ENCODE measurements around the gene STARD13.

Gene STARD13

DNA sequence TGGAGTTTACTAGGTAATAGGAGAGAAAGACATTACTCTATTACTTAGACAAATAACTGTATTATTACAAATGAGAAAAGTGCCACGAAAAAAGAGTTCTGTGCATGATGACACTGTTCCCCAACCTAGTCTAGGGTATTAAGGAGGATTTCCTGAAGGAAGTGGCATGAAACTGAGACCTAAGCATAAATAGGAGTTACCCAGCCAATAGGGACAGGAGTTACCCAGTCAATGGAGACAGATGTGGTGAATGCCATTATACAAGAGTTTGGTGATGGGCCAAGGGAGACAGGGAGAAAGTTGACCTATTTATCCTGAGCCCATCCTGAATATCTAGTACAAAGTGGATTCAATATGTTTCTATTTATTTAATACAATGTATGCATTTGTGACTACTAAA is 203.9 kb downstream of the STARD13 start:
- no peak for DNase-seq (ENCODE audit: low spot score)

DNA sequence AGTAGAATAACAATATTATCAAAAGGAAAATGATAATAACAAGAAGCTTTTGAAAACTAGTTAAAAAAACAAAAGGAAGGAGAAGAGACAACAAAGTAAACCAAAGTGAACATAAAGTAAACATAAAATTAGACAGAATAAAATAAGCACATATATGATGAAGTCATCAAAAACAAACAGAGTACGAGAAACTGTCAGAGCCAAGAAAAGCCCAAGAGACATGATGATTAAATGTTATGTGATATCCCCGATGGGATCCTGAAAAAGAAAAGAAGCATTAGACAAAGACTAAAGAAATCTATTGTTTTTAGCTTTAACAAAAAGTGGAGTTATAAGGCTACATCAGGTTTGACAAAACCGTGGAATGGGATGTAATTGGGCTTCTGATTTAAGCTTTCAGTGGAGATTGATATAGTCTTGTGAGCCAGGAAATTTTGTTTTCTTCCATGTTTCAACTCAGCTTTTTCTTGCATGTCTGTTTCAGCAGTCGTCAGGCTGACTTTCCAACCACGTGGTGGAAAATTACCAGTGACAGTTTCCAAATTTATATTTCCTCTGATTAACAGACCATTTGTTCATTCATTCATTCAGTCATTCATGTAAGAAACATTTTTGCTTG is 204.5 kb downstream of the STARD13 start:
- no peak for DNase-seq (ENCODE audit: low spot score)

DNA sequence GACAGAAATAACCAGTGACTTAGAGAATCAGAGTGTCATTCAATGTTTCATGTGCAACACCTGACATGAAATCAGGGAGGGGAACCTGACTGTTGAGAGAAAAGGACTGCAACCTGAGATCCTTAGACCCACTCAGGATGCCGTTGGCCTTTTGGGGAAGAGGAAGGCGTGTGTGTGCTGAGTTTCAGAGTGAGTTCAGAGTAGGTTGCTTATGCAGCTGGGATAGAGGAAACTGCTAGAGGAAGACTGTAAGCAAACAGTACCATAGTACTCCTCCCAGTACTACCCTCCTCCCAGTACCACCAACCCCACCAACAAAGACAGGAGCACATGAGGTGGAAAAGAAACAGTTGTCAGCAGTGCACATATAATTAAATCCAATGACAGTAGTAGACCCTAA is 205.6 kb downstream of the STARD13 start:
- no peak for DNase-seq (ENCODE audit: low spot score)

DNA sequence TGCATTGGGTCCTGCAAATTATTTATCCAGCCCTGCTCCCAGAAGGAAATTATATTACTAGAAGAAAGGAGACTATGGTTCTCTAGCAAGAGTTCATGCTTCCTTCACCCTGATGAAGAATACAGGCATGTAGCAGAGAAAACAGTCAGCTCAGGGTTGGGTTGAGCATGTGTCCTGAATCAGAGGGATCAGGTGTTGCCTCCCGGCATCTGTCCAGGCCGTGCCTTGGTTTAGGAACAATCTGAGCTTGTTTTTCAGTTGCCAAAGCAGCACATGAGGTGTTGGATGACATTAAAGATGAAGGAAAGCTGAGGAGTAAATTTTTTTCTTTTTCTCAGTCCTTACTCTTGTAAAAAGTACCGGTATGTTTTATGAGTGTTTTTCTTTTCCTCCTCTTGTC is 207.3 kb downstream of the STARD13 start:
- DNase-seq (ENCODE audit: low spot score), result no peak

DNA sequence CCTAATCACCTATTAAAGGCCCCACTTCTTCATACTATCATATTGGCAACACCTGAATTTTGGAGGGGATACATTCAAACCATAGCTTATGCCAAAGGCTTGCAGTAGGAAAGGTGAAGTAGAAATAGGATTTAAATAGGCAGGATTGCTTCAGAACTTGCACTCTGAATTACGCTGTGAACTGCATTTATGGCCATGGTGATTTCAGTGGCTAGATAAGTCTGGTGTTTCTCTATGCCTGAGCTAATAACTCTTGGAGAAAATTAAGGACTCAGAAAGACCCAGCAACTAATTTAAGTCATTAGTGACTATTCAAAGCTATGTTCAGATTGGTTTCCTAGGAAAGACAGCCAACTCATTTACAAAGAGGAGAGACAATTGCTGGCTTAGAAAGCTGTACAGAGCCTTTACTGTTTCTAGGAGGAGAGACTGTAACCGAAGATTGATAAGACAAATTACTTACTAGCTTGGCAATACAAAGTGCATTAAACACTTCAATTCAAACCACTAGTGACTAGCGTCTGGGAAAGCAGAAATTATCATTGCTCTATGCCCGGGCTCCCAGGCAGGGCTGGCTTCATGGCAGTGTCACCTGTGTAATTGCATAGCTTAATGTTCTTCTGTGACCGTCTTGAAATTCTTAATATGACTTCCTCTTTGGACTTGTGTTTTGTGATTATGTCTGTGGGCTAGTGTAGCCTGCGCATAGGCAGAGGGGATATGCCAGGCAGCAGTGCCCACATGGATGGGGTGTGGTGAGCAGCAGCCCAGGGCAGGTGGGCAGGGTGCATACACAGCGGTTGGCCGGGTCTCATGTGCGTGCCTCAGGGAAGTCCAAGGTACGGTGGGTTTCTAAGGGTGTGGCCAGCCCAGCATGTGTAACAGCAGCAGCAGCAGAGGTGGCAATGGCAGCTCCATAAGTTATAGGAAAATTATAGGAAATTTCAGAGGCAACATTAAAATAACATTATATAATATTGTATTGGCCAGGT is 209.3 kb downstream of the STARD13 start:
- DNase-seq (ENCODE audit: low spot score), result no peak

DNA sequence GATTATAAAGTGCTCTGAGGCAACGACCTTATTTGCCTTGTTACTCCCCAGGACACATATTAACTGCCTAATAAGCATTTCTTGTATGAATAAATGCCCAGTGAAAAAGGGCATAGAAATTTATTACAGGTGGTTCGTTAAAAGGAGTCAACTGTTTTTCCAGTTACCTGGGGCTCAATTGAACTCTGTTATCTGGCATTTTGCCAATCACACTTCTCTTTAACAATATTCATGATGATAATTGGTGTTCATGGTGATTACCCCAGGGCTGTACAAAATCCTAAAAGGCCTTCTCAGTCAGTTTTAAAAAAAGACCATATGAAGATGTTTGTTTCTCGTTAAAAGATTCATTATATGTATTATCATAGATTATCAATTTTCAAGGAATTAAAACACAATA is 212.2 kb downstream of the STARD13 start:
- DNase-seq (ENCODE audit: low spot score), result no peak

DNA sequence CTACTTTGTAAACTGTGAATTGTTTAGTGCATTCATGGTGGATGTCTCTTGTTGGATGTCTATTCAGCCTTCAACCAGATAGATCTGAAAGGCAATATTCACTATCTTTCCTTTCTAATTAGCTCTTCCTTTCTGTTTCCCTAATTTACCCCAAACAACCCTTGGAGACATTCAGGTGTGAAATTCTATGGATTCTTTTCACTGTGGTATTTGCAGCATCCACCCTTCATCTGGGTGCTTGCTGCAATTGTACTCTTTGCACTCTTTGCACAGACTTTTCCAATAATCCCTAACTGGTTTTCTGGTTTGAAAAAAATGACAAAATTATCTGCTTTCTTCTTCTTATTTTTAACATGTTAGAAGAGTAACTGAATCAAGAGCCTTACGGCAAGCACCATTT is 212.8 kb downstream of the STARD13 start:
- DNase-seq (ENCODE audit: low spot score), result no peak

DNA sequence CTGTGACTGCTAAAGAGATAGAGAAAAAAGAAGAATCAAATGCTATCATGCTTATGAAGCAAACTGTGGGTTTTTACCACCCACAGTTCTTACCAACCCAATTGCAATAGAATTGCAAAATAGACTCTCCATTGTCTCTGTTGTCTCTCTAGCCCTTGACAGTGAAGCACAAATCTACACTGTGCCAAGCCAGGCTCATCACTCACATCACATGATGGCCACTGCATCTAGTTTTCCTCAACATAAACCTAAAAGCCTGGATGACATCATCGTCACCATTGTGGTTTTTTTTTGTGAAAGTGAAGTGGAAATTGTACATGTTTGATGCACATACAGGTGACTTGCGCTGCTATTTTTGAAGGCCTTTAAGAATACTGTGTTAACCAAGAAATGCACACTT is 213.3 kb downstream of the STARD13 start:
- no peak for DNase-seq (ENCODE audit: low spot score)

DNA sequence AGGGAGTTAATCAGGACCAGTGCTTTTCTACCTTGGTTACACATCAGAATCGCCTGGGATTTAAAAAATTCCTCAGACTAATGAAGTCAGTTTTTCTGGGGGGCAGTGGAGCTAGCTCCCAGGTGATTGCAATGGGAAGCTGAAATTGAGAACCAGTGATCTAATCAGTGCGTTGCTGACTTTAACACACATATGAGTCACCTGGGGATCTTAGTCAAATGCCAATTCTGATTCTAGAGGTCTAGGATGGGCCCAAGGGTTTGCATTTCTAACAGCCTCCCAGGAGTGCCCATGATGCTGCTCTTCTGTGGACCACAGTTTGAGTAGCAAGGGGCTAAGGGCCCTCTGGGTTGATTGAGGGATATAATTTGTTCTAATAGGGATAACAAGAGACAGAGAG is 214.8 kb downstream of the STARD13 start:
- no peak for DNase-seq (ENCODE audit: low spot score)

DNA sequence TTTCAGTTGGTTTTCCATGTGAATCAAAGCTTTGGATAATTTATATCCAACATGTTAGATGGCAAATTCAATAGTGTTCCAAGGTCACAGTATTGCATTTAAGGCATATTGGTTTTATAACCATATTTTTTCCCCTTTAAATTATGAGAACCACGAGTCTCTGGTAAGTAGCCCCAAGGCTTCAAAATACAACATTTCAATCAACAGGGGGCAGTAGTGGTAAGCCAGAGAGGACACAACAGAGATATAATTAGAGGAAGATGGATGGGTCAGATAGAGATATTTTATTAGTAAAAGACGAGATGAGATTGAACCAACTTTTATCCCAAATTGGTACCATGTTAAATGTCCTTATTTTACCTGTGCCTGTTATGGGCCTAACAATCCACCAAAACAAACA is 216.2 kb downstream of the STARD13 start:
- DNase-seq (ENCODE audit: low spot score), result no peak

DNA sequence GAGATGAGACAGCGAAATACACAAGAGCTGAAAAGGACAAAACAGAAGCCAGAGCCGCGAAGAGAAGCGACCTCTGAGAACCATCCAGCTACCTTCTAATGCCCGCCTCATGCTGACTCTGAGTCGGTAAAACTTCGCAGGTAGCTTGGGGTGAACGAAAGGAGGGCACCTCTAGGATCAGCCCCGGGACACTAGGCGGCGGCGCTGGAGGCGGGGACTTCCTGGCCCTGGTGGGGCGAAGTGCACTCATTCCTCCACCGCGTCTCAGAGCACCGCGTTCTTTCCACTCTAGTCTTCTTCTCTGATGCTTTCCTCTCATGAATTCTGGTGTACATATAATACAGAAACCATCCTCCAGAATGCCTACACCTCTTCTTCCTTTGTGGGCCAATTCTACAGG is 219.2 kb downstream of the STARD13 start:
- no peak for DNase-seq (ENCODE audit: low spot score)

DNA sequence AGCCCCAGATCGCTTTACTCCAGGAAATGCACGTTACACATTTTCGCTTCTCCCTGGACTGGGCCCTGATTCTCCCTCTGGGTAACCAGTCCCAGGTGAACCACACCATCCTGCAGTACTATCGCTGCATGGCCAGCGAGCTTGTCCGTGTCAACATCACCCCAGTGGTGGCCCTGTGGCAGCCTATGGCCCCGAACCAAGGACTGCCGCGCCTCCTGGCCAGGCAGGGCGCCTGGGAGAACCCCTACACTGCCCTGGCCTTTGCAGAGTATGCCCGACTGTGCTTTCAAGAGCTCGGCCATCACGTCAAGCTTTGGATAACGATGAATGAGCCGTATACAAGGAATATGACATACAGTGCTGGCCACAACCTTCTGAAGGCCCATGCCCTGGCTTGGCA is 224.7 kb downstream of the STARD13 start:
- DNase-seq (ENCODE audit: low spot score), result no peak

DNA sequence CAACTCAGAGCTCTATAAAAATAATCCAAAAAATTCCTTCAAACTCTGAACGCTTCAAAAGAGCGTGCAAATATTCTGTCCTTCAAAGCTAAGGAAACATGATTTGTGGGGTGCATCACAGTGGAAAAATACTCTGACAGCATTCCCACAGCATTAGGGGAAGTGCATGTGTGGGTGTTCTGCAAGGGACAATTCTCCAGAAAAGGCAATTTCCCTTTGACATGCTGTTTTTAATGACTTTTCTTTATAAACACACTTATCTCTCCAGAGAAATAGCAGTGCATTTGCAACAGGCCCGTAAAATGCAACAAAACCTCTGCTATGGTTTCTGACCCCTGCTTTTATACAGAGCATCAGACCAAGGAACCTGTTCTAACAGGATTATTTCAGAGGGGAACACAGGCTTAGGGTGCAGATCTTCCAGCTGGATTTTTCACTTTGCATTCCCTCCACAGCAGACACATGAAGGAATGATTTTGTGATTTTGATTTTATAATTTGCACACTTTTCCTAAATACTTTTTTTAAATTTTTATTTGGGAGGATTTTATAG is 226.7 kb downstream of the STARD13 start:
- DNase-seq (ENCODE audit: low spot score), result no peak

DNA sequence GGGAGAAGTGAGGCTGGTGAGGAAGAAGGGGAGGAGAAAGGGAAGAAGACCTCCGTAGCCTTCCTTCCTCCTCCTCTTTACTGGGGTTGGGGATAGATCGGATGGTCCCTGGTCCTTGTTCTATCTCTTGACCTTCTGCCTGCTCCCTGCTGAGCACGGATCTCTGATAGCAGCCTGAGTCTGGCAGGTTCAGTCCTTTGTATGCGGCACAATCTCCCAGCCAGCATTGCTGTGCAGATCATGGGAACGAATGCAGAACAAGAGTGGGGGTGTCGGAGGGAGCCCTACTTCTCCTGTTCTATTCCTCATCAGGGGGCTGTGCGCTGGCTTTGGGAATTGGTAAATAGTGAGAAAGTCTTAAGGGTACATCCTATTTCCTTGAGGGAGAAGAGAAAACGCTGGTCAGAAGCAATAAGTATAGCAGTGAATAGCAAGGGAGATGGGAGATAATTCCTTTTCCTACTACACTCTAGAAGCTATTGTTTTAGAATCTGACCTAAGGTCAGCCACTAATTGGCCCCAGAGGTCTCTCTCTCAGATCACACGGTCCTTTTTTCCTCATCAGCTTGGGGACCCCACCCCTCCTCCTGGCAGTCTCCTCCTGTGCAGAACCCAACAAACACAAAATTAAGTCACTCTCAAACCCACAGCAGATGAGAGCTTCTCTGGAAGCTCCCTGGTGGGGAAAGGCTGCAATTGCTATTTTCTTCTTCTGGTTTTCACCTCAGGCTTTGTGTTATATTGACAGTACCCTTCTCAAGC is 228.4 kb downstream of the STARD13 start:
- peak; percentile 24 for DNase-seq (ENCODE audit: low spot score)

DNA sequence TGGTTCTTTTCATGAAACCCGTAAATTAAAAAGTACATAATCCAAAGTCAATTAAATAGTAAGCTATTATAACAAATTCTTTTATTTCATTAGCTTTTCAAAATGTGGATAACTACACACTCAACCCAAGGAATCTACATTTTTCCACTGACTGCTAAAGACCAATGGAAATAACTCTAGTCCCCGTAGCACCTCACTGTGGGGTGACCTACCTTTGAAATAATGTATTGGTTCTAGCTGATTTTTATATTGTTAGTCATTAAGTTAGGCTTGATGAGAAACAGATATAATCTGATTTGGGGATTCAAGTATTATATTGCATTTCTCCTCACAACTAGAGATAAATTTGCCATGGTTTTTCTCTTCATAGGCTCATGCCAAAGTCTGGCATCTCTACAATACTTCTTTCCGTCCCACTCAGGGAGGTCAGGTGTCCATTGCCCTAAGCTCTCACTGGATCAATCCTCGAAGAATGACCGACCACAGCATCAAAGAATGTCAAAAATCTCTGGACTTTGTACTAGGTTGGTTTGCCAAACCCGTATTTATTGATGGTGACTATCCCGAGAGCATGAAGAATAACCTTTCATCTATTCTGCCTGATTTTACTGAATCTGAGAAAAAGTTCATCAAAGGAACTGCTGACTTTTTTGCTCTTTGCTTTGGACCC is 232.0 kb downstream of the STARD13 start:
- DNase-seq (ENCODE audit: low spot score), result peak; percentile 4

All from AG08395 (cell line).